NCI-H510A (cell line): Measurements from ENCODE around the gene HCN4.
A peak's percentile ranks its signal among the peaks of the same experiment; 100 is the strongest.

Experiments used
- DNase-seq: peaks from one replicate; lab custom pipeline; 2025; lab: John Stamatoyannopoulos, UW

The HCN4 gene

GRCh38 chr15:73345658-73346057 is 23.1 kb downstream of the HCN4 start:
- no peak for DNase-seq

GRCh38 chr15:73344056-73344455 is 24.7 kb downstream of the HCN4 start:
- DNase-seq, result no peak

GRCh38 chr15:73341886-73342600 is 26.7 kb downstream of the HCN4 start:
- DNase-seq, result no peak

GRCh38 chr15:73340502-73341192 is 28.1 kb downstream of the HCN4 start:
- no peak for DNase-seq

- DNase-seq, result no peak
These were observed 30.0 kb downstream of the HCN4 start for GRCh38 chr15:73338606-73339374.

GRCh38 chr15:73338058-73338457 is 30.7 kb downstream of the HCN4 start:
- DNase-seq, result peak; percentile 38

GRCh38 chr15:73337187-73337586 is 31.6 kb downstream of the HCN4 start:
- DNase-seq, result no peak

- no peak for DNase-seq
These were observed 32.0 kb downstream of the HCN4 start for GRCh38 chr15:73336756-73337155.

- no peak for DNase-seq
These were observed 33.3 kb downstream of the HCN4 start for GRCh38 chr15:73335471-73335870.

GRCh38 chr15:73335026-73335425 is 33.7 kb downstream of the HCN4 start:
- no peak for DNase-seq

GRCh38 chr15:73334086-73334485 is 34.7 kb downstream of the HCN4 start:
- no peak for DNase-seq

GRCh38 chr15:73333001-73333400 is 35.8 kb downstream of the HCN4 start:
- DNase-seq, result no peak

GRCh38 chr15:73331991-73332925 is 36.5 kb downstream of the HCN4 start:
- DNase-seq, result no peak

GRCh38 chr15:73331501-73331900 is 37.3 kb downstream of the HCN4 start:
- no peak for DNase-seq

GRCh38 chr15:73330206-73331051 is 38.3 kb downstream of the HCN4 start:
- DNase-seq, result no peak

- DNase-seq, result no peak
These were observed 39.1 kb downstream of the HCN4 start for GRCh38 chr15:73329501-73330200.

GRCh38 chr15:73328981-73329380 is 39.8 kb downstream of the HCN4 start:
- no peak for DNase-seq

GRCh38 chr15:73328149-73328820 is 40.5 kb downstream of the HCN4 start:
- DNase-seq, result no peak

GRCh38 chr15:73326157-73326556 is 42.6 kb downstream of the HCN4 start:
- no peak for DNase-seq
